H9 (cell line): Measurements from ENCODE around the gene JMJD7. TPM values are rescaled to one million over a fixed set of nuclear protein-coding genes. Genes with fewer than 3 reads are reported as not detected.

Experiments used
- DNase-seq: peaks from one replicate; pipeline ENCODE4 v3.0.0-alpha.2; 2017
- H2AFZ ChIP-seq: one replicate; pipeline ENCODE4 v1.6.1; 2013; ENCODE audit warnings: mild to moderate bottlenecking, low read length, control low read depth, moderate library complexity
- H2AK5ac ChIP-seq: 2 replicates; pipeline ENCODE4 v1.6.1; 2013; ENCODE audit warnings: low read length, control low read depth, mixed read lengths; ENCODE audit not compliant: insufficient read length
- H2BK120ac ChIP-seq: one replicate; pipeline ENCODE4 v1.6.1; 2013; ENCODE audit warnings: low read depth, mild to moderate bottlenecking, low read length, control low read depth, inconsistent platforms; ENCODE audit not compliant: poor library complexity, severe bottlenecking
- H2BK12ac ChIP-seq: 2 replicates; pipeline ENCODE4 v1.6.1; 2013; ENCODE audit warnings: low read length, control low read depth, mixed read lengths, low read depth; ENCODE audit not compliant: insufficient read length
- H2BK15ac ChIP-seq: 2 replicates; pipeline ENCODE4 v1.6.1; 2013; ENCODE audit warnings: low read depth, low read length, control low read depth
- H2BK20ac ChIP-seq: one replicate; pipeline ENCODE4 v1.6.1; 2013; ENCODE audit warnings: low read depth, mild to moderate bottlenecking, low read length, control low read depth, inconsistent platforms; ENCODE audit not compliant: poor library complexity, severe bottlenecking
- H2BK5ac ChIP-seq: 2 replicates; pipeline ENCODE4 v1.6.1; 2013; ENCODE audit warnings: low read length, control low read depth, mixed read lengths; ENCODE audit not compliant: insufficient read length
- H3K14ac ChIP-seq: 2 replicates; pipeline ENCODE4 v1.6.1; 2013; ENCODE audit warnings: low read length, control low read depth; ENCODE audit not compliant: insufficient read depth
- H3K18ac ChIP-seq: 2 replicates; pipeline ENCODE4 v1.6.1; 2013; ENCODE audit warnings: low read depth, mild to moderate bottlenecking, mixed read lengths, low read length, control low read depth; ENCODE audit not compliant: insufficient read length
- H3K23ac ChIP-seq: 2 replicates; pipeline ENCODE4 v1.6.1; 2013; ENCODE audit warnings: low read length, control low read depth, mixed read lengths, low read depth; ENCODE audit not compliant: insufficient read length
- H3K23me2 ChIP-seq: 2 replicates; pipeline ENCODE4 v1.6.1; 2013; ENCODE audit warnings: low read depth, mild to moderate bottlenecking, mixed read lengths, low read length, control low read depth; ENCODE audit not compliant: insufficient read length, poor library complexity, severe bottlenecking
- H3K27ac ChIP-seq: 2 replicates; pipeline ENCODE4 v1.5.1; 2013; ENCODE audit warnings: low read length, control low read depth, mixed read lengths, low read depth; ENCODE audit not compliant: insufficient read length
- H3K27me3 ChIP-seq: 2 replicates; pipeline ENCODE4 v1.6.1; 2013; ENCODE audit warnings: low read length, control low read depth, inconsistent platforms; ENCODE audit not compliant: insufficient read depth
- H3K4ac ChIP-seq: 2 replicates; pipeline ENCODE4 v1.6.1; 2013; ENCODE audit warnings: low read depth, mild to moderate bottlenecking, control low read depth, inconsistent platforms, low read length, moderate library complexity
- H3K4me1 ChIP-seq: 2 replicates; pipeline ENCODE4 v1.6.1; 2013; ENCODE audit warnings: low read length, control low read depth, inconsistent platforms; ENCODE audit not compliant: insufficient read depth
- H3K4me2 ChIP-seq: 2 replicates; pipeline ENCODE4 v1.6.1; 2013; ENCODE audit warnings: low read length, control low read depth, mixed read lengths; ENCODE audit not compliant: insufficient read length, insufficient read depth
- H3K56ac ChIP-seq: 2 replicates; pipeline ENCODE4 v1.6.1; 2013; ENCODE audit warnings: low read depth, mild to moderate bottlenecking, mixed read lengths, low read length, control low read depth; ENCODE audit not compliant: insufficient read length
- H3K79me1 ChIP-seq: 2 replicates; pipeline ENCODE4 v1.6.1; 2013; ENCODE audit warnings: low read depth, mild to moderate bottlenecking, moderate library complexity, low read length, control low read depth, inconsistent platforms; ENCODE audit not compliant: insufficient read depth, poor library complexity, severe bottlenecking
- H3K79me2 ChIP-seq: 2 replicates; pipeline ENCODE4 v1.6.1; 2013; ENCODE audit warnings: low read length, control low read depth, inconsistent platforms; ENCODE audit not compliant: insufficient read depth
- H3K9ac ChIP-seq: 2 replicates; pipeline ENCODE4 v1.6.1; 2013; ENCODE audit warnings: low read length, control low read depth, mixed read lengths; ENCODE audit not compliant: insufficient read length; ENCODE audit errors: extremely low read depth
- H3K9me3 ChIP-seq: one replicate; pipeline ENCODE4 v1.6.1; 2013; ENCODE audit warnings: low read depth, low read length, inconsistent platforms; ENCODE audit not compliant: control insufficient read depth
- H3T11ph ChIP-seq: one replicate; pipeline ENCODE4 v1.6.1; 2013; ENCODE audit warnings: mild to moderate bottlenecking, low read length, control low read depth, inconsistent platforms
- H4K20me1 ChIP-seq: one replicate; pipeline ENCODE4 v1.6.1; 2013; ENCODE audit not compliant: control insufficient read depth, insufficient read length, insufficient read depth
- H4K5ac ChIP-seq: 2 replicates; pipeline ENCODE4 v1.6.1; 2013; ENCODE audit warnings: low read depth, mild to moderate bottlenecking, mixed read lengths, low read length, control low read depth; ENCODE audit not compliant: insufficient read length
- H4K8ac ChIP-seq: replicated peaks from 2 replicates; pipeline ENCODE4 v1.6.1; 2013; ENCODE audit warnings: low read length, control low read depth, mixed read lengths, low read depth; ENCODE audit not compliant: insufficient read length
- H4K91ac ChIP-seq: 2 replicates; pipeline ENCODE4 v1.6.1; 2013; ENCODE audit warnings: low read depth, mild to moderate bottlenecking, moderate library complexity, mixed read lengths, low read length, control low read depth; ENCODE audit not compliant: insufficient read length
- H3K27ac Mint-ChIP-seq, 3 experiments: 2 replicates in 2 of 3; 3 replicates in 1 of 3; pipeline ENCODE4 v1.8.0; 2020 to 2021; ENCODE audit warnings: mixed read lengths in 3 of 3, mild to moderate bottlenecking in 1 of 3, moderate library complexity in 1 of 3
- H3K27me3 Mint-ChIP-seq: 2 replicates; pipeline ENCODE4 v1.8.0; 2021; ENCODE audit warnings: low read depth, mild to moderate bottlenecking, moderate library complexity, mixed read lengths
- H3K36me3 Mint-ChIP-seq, 3 experiments: 2 replicates in 2 of 3; 3 replicates in 1 of 3; pipeline ENCODE4 v1.8.0; 2020 to 2021; ENCODE audit warnings: low read depth in 3 of 3, mixed read lengths in 3 of 3; ENCODE audit not compliant: insufficient read depth in 1 of 3
- H3K4me1 Mint-ChIP-seq, 2 experiments: 2 replicates each; pipeline ENCODE4 v1.8.0; 2020; ENCODE audit warnings: mixed read lengths in 2 of 2
- H3K4me3 Mint-ChIP-seq, 2 experiments: 2 replicates in 1 of 2; 3 replicates in 1 of 2; pipeline ENCODE4 v1.8.0; 2020 to 2021; ENCODE audit warnings: mild to moderate bottlenecking in 2 of 2, mixed read lengths in 2 of 2, moderate library complexity in 1 of 2
- H3K9me3 Mint-ChIP-seq, 2 experiments: 2 replicates in 1 of 2; 3 replicates in 1 of 2; pipeline ENCODE4 v1.8.0; 2020; ENCODE audit warnings: mild to moderate bottlenecking in 2 of 2, mixed read lengths in 2 of 2, moderate library complexity in 1 of 2
- WGBS: extraction: QIAGEN DNeasy Blood & Tissue Kit; methylation state at CpG from one replicate; pipeline ENCODE4 v1.1.7; 2013; ENCODE audit warnings: missing lambda C conversion rate, low lambda C conversion rate, mixed read lengths; ENCODE audit not compliant: insufficient read length; ENCODE audit errors: extremely low coverage; 5-methylcytosine and 5-hydroxymethylcytosine counted together
- total RNA-seq: library from RNA; stranded (reverse); gene quantifications from 2 replicates; pipeline ENCODE4 v1.2.1, GENCODE V29; 2021
- TF ChIP-seq, protein P1 (sequence below): fragments of 200-600 bp; sonication (generic); conservative IDR thresholded peaks from 3 replicates; pipeline ENCODE4 v1.8.0; 2021; ENCODE audit warnings: antibody characterized with exemption, mild to moderate bottlenecking

JMJD7 gene
- total RNA-seq, 1 experiment from 2014 or later = 13.3 TPM

- no CpG with 5 or more reads among the region's 13 CpGs for WGBS
- Histone ChIP-seq H2BK12ac (no peak overlapping the region), H2BK120ac (no peak overlapping the region), H3K79me2 (no peaks in the 10 kb centered on the region), H3K56ac (no peak overlapping the region), H3K4me1 (no peaks in the 10 kb centered on the region), H3K14ac (no peak overlapping the region; the same call in 1 of the 2 replicates), H3K4me2 (no peak overlapping the region), H3K27me3 (peaks cover 7% of the 10 kb centered on the region; the same call in 1 of the 2 replicates), H3K9me3 (no peaks in the 10 kb centered on the region), H3T11ph (no peak overlapping the region), H3K23me2 (peaks cover 3% of the 10 kb centered on the region), H4K91ac (no peak overlapping the region), H4K8ac (no peak overlapping the region), H3K18ac (no peak overlapping the region), H2BK15ac (no peak overlapping the region), H2BK20ac (no peak overlapping the region), H2AFZ (no peak overlapping the region), H3K27ac (no peak overlapping the region), H2AK5ac (no peak overlapping the region), H4K5ac (no peak overlapping the region), H3K23ac (no peak overlapping the region), H3K9ac (no peak overlapping the region), H2BK5ac (no peak overlapping the region), H3K4ac (no peak overlapping the region), H4K20me1 (no peaks in the 10 kb centered on the region), H3K79me1 (no peaks in the 10 kb centered on the region)
- peaks cover 3 to 9% of the 10 kb centered on the region in 2 experiments for H3K4me1 Mint-ChIP-seq
- no peak overlapping the region for H3K4me3 Mint-ChIP-seq
- TF ChIP-seq, protein P1, sequence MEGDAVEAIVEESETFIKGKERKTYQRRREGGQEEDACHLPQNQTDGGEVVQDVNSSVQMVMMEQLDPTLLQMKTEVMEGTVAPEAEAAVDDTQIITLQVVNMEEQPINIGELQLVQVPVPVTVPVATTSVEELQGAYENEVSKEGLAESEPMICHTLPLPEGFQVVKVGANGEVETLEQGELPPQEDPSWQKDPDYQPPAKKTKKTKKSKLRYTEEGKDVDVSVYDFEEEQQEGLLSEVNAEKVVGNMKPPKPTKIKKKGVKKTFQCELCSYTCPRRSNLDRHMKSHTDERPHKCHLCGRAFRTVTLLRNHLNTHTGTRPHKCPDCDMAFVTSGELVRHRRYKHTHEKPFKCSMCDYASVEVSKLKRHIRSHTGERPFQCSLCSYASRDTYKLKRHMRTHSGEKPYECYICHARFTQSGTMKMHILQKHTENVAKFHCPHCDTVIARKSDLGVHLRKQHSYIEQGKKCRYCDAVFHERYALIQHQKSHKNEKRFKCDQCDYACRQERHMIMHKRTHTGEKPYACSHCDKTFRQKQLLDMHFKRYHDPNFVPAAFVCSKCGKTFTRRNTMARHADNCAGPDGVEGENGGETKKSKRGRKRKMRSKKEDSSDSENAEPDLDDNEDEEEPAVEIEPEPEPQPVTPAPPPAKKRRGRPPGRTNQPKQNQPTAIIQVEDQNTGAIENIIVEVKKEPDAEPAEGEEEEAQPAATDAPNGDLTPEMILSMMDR = peak; percentile 32; the same call in 1 of the 3 replicates
- peaks cover 0 to 1% (median 0%) of the 10 kb centered on the region in 3 experiments; a peak in 1 of 7 replicates for H3K36me3 Mint-ChIP-seq
- no peaks in the 10 kb centered on the region; a peak in 2 of 5 replicates for H3K9me3 Mint-ChIP-seq
- DNase-seq = no peak
- H3K27ac Mint-ChIP-seq = no peak overlapping the region
- H3K27me3 Mint-ChIP-seq = peaks cover 31% of the 10 kb centered on the region
Measured at GRCh38 chr15:41877631-41878354, 49.9 kb downstream of the JMJD7 start.
